COLO829 (cell line): ENCODE data around the gene FUT6.
"Not testable (repeated sequence)": the region's sequence is repeated elsewhere in the genome, so short reads cannot be mapped to it uniquely, and the experiment has no call there.

ENCODE experiments used
- DNase-seq: peaks from one replicate; pipeline ENCODE4 v3.0.0; 2012; ENCODE audit warnings: low spot score

FUT6 gene

DNA sequence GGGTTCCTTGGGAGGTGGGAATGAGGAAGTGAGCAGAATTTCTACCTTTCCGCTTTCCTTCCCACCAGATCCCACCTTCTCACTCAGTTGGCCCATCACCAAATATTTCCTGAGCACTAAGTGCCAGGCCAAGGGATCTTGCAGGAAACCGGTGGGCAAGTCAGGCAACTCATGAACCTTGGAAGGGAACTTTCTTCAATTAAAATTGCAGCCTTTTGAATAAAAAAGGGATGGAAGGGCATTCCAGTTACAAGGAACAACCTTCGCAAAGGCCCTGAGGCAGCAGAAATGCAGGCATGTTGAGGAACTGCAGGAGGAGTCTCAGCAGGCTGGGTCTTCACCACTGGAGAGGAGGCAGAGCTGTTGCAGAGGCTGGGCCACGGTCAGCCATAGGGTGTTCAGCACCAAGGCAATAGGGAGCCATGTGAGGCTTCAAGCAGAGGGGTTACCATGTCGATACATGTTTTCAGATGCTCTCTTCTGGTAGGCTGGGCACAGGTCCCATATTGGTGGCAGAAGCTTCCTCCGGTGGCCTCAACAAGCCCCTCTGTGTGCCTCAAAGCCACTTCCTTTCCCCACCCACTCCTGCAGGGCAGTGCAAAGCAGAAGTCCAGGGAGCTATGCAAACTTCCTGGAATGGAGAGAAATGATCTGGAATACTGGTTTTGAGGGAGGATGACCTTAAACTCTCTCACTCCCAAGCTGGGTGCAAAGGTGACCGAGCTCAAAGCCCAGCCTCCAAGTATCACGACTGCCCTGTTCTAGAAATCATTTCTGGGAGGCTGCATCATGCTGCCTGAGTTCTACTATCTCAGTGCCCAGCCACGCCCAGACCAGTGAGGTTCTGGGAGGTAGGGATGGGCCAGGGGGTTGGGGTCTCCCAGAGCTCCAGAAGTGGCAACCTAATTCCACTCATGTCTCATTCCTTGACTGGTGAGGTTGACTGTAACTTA lies at the start of gene FUT6:
Gene FUT6 (minus strand): TSS at position 638 of the 953 bp plus-strand sequence. CDS start 7,135 bp downstream, outside the sequence.
- DNase-seq, result no peak

- not testable (repeated sequence) for DNase-seq
Observed at GRCh38 chr19:5884065-5884811, 44.7 kb upstream of the FUT6 start.

DNA sequence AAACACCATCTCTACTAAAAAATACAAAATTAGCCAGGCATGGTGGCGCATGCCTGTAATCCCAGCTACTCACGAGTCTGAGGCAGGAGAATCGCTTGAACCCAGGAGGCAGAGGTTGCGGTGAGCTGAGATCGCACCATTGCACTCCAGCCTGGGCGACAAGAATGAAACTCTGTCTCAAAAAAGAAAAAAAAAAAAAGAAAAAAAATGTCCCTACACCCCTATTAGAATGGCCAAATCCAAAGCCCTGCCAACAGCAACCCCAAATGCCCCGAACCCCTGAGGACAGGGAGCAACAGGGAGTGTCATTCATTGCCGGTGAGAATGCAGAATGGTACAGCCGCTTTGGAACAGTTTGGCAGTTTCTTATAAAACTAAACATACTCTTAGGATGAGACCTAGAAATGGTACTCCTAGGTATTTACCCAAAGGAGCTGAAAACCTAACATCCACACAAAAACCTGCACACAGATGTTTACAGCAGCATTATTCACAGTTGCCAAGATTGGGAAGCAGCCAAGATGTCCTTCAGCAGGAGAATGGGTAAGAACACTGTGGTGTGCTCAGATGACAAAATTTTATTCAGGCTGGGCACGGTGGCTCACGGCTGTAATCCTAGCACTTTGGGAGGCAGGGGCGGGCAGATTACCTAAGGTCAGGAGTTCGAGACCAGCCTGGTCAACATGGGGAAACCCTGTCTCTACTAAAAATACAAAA lies 43.8 kb upstream of the FUT6 start:
- DNase-seq, result not testable (repeated sequence)

- no peak for DNase-seq
Observed at GRCh38 chr19:5882421-5882968, 43.0 kb upstream of the FUT6 start.

DNA sequence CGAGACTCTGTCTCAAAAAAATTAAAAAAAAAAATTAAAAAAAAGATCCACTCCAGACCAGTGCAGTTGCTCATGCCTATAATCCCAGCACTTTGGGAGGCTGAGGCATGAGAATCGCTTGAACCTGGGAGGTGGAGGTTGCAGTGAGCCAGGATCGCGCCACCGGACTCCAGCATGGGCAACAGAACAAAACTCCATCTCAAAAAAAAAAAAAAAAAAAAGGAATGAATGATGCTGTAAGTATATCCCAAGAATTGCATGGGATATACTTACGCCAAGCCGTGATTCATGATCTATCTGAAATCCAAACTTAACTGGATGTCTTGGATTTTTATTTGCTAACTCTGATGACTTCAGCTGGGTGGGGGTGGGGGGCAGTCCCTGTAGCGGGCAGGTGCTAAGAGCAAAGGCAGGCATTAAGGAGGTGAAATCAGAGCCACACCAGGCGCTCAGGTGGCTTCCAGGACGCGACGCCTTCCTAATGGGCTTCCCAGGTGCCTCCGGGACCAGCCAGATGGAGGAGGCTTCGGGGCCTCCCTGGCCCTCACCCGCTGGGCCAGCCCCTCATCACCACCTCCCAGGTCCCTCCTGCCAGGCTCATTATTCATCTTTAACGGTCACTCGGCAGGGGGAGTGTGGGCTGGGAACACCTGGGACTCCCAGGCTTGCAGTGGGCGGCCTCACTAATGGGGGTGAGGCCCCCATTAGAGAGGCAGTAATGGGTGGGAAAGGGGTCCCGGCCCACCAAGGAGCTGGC lies 42.2 kb upstream of the FUT6 start:
- no peak for DNase-seq

DNA sequence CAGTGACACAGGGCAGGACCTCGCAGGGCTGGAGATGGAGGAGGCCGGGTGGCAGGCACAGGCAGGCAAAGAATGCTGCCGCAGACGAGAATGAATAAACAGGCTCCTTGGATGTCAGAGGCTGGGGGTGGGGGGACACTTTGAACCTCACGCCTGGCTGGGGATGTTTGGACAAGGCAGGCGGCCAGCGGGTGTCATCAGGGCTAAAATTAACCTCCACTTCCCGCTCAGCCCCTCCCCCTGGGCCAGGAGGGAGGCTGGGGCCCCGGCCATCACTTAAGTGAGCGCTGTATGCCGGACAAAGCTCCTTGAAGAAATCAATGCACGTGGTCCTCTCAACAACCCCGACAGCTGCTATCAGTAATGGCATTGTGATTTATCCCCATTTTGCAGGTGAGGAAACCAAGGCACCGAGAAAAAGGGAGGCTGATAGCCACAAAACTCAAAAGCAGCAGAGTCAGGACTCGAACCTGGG lies 41.1 kb upstream of the FUT6 start:
- no peak for DNase-seq

GRCh38 chr19:5880196-5880595 lies 40.7 kb upstream of the FUT6 start:
- no peak for DNase-seq

DNA sequence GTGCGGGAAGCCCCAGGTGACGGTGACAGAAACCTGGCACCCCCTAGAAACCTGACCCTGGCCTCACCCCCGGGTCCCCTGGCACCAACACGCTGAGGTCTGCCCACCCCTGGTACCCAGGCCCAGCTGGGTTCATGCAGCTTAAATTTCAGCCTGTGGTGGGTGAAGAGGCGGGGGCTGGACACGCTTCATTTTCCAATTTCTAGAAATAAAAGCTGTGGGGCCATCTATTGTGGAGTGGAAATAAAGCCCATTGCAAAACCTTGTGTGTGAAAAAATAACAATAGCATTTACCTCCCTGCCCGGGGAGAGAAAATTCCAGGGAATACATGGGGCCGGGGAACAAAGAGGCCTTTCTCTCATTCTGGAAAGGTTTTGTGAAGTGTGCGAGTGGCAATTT lies 38.4 kb upstream of the FUT6 start:
- DNase-seq, result peak; percentile 22

- DNase-seq, result no peak
Observed at GRCh38 chr19:5877427-5877826, 37.9 kb upstream of the FUT6 start.

DNA sequence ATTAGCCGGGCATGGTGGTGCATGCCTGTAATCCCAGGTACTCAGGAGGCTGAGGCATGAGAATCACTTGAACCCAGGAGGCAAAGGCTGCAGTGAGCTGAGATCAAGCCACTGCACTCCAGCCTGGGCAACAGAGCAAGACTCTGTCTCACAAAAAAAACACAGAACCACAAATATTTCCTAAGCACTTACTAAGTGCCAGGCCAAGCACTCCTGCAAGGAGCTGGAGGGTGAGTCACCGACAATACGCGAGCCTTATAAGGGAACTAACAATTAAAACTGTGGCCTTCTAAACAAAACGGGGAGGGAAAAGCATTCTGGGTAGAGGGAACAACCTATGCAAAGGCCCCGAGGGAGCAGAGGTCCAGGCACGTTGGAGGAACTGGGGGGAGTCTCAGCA lies 35.0 kb upstream of the FUT6 start:
- not testable (repeated sequence) for DNase-seq

DNA sequence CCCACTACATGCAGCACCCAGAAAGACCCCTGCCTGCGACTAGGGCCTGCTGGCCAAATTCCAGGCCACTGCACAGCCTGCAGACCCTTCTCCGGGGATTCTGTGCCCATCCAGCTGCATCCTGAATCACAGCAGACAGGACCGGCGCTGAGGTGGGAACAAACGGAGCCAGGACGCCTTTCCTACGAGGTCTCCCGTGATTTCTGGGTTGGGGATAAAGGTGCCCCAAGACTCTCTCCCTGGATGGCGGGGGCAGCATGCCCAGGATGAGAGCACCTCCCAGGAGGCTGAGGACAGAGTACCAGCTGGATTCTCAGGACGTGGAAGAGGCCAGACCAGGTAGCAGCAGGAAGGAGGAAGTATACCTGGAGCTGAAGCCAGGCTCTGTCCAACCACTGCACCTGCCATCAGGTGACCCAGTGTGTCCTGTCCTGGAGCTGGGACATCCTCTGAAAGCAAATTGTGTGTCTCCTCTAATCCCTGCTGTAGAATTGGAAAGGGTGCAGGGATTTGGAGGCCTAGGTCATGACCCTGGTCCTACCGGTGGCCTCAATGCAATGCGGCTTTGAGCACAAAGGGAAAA lies 34.2 kb upstream of the FUT6 start:
- DNase-seq, result no peak

DNA sequence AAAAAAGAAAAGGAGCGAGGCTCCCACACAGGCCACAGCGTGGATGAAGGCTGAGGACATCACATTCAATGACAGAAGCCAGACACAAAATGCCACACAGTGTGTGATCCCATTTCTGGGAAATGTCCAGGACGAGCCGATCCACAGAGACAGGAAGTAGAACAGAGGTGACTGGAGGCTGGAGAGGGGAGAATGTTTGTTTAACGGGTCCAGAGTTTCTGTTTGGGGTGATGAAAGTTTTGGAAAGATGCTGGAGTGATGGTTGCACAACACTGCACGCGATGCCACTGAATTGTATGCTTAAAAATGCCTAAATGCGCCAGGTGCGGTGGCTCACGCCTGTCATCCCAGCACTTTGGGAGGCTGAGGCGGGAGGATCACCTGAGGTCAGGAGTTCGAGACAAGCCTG lies 31.5 kb upstream of the FUT6 start:
- DNase-seq, result no peak

- DNase-seq, result no peak
Observed at GRCh38 chr19:5867201-5868136, 28.0 kb upstream of the FUT6 start.

DNA sequence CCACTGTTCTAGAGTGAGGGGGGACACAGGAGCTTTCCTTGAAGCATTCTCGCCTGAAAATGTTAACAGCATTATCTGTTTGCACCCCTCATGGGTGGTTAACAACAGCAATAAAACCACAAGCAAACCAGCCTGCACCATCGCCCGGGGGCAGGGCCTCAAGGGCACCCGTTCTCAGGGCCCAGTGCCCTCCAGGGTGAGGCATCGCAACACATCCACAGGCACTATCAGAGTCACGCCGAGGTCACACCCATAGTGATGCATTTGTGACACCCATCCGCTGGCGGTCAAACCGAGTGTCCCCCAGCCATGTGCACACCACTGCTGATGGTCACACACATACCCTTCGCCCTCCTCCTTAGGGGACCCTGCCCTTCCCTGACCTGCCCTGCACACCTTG lies 26.3 kb upstream of the FUT6 start:
- no peak for DNase-seq

DNA sequence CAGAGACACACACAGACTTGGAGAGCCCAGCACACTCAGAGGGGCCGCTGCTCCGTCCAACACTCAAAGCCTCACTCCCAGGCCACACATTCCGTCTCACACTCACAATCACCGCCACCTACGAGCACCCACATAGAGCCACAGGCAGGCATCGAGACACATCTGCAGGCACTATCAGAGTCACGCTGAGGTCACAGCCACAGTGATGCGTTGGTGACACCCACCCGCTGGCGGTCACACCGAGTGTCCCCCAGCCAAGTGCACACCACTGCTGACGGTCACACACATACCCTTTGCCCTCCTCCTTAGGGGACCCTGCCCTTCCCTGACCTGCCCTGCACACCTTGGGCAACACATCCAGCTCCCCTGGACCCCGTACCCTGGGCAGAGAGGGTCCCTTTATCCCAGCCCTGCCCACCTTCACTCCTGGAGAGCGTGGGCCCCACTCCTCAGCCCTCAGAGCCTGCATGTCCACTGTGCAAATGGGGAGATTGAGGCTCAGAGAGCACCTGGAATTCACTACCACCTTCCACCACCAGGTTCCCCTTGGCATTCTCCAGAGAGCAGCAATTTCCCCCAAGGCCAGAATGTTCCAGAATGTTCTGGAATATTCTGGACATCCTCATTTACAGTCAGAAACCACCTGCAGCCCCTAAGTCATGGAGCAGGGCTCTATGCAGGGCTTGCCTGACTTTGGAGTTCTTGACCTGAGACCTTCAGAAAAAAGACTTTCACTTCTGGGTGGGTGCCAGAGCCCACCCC lies 25.4 kb upstream of the FUT6 start:
- no peak for DNase-seq

DNA sequence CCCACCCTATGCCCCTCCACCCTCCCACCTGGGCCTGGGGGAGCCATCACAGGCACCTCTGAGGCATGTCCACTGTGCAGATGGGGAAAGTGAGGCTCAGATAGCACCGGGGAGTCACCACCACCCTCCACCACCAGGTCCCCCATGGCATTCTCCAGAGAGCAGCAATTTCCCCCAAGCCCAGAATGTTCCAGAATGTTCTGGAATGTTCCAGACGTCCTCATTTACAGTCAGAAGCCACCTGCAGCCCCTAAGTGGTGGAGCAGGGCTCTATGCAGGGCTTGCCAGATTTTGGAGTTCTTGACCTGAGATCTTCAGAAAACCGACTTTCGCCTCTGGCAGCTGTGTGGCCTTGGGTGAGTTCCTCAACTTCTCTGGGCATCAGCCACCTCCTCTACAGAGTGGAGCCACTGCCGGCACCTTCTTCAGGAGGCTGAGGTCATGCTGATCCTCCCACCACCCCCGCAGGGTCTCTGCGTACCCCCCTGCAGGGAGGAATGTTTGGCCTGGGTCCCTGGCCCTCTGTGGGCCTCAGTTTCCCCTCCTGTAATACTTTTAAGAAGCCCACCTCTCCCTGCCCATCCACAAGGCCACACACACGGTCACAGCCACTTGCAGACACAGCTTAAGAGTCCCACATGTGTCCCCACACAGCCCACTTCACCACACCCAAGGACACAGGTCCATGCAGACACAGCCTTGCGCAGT lies 24.7 kb upstream of the FUT6 start:
- DNase-seq, result no peak

DNA sequence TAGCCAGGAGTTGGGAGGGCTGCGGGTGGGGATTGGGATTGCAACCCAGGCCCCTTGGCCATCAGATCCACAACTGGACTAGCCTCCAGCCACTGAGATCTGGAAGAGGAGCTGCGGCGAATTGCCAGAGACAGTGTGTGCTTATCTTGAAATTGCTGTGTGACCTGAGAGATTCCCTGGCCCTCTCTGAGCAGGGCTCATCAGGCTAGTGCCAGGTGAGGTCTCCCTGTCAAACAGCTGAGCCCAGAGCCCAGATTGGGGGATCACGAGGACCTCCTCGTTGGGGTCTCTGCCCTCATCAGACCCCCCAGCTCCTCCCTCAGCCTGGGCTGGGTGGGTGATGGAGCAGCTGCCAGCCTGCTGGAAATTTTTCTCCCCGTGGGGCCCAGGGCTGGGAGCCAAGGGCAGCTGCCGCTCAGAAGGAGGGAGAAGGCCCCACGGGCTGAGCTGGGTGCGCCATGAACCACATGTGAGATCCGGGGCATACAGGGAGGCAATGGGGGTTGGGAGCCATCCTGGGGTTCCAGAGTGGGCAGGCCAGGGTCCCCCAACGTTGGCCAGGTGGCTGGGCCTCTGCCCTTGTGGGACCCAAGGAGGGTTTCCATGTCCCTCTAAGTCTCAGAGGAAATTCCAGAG lies 23.6 kb upstream of the FUT6 start:
- no peak for DNase-seq
